Measurements from ENCODE around the gene COL9A3.

COL9A3 gene

DNA sequence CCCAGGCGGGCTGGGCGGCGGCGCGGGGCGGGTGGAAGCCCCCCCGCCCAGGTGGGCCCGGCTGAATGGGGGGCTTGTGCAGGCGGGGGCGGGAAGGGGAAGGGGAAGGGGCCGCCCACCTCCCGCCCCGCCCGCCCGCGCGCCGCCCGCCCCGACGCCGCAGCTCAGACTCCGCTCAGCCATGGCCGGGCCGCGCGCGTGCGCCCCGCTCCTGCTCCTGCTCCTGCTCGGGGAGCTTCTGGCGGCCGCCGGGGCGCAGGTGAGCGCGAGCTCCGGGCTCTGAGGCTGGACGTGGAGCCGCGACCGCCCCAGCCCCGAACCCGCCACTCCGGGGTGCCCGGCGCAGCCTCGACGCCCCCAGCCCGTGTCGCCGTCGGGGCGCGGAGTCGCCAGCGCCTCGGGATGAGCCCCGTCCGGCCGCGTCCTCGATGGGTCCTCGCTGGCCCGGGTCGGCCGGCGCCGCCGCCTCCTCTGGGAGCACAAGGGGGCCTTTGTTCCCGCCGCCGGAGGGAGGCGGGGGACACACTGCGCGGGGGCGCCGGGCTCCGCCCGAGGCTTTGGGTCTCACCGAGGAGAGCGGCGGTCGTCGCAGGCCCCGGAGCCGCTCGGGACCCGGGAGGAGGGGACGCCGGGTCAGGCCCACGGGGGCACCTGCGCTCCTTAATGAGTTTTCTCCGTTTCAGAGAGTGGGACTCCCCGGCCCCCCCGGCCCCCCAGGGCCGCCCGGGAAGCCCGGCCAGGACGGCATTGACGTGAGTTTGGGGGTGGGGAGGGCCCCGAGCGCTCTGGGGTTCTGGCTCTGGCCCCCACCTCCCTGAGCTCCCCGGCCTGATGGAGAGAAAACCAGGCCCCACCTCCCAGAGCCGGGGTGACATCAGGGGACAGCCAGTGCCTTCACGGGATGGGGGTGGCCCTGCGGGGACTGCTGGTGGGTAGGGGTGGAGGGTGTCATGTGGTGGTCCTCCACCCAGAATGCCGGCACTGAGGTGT is at the start of gene COL9A3:
TSS of gene COL9A3 (plus strand) at position 167 of the 990 bp plus-strand sequence. CDS start at position 182, 15 bp downstream.
- DNase-seq, result no peak

DNA sequence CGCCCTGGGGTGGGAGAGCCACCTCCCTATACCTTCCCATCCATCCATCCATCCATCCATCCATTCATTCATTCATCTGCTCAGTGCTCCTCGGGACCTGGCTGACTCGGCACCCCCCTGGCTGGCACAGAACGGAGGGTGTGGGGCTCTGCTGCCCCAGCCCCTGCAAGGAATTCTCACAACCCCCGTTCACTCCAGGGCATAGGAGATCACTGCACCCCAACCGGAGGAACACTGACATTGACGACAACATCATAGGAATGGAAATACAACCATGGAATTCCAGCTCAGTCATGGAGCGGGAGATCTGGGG is 48.7 kb upstream of the COL9A3 start:
- DNase-seq, result no peak

DNA sequence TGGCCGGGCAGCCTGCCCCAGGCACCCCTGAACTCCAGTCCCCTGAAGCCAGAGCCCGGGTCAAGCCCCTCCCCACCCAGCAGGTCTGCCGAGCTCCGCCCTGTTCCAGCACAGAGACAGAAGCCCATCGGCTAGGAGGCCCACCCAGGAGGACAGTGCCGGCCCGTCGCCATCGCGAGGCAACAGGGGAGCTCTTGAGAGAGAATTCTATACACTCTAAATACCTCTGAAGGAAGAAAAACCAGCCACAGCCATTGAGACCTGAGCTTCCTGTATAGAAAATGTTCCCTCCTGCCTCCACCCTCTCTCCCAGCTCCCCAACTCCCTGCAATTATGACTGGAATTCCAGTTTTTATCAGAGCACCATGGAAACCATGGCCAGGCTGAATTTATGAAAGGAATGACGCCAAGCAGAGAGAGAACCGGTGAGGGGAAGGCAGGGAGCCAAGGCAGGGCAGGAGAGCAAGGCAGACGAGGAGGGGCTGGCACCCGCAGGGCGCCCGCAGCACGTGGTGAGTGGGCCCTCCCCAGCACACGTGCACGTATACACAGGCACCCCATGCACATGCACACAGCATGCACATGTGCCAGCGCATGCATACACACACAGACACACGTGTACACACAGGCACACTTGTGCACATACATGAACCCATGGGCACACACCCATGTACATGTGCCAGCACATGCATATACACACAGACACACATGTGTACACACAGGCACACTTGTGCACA is 48.1 kb upstream of the COL9A3 start:
- DNase-seq, result no peak

DNA sequence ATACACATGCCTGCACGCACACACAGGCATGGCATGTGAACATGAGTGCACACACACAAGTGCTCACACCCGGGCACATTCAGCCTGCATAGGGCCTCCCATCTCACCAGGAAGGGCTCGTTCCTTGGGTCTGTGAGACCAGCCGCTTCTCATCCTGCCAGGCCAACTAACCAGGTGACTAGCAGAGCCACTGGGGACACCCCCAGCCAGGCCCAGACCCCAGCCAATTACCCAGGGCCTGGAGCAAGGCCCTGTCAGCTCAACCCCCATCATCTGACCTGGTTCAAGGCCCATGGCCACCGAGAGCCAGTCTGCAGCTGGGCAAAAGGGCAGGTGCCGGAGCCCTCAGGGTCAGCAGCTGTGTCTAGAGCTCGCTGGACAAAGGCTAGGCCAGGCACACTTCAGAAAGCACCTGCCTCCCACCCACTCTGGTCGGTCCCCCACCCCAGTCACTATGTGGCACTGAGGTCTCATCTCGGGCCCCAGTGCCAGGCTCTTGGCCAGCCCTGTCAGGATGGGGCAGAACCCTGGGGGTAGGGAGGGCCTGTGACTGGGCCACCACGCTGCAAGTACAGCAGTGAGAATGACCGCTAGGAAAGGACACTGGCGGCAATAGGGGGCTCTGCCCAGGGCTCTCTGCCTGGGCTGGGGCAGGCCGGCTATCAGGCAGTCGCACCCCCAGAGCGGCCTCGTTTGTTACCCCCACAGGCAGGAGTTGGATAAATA is 47.3 kb upstream of the COL9A3 start:
- DNase-seq, result no peak

DNA sequence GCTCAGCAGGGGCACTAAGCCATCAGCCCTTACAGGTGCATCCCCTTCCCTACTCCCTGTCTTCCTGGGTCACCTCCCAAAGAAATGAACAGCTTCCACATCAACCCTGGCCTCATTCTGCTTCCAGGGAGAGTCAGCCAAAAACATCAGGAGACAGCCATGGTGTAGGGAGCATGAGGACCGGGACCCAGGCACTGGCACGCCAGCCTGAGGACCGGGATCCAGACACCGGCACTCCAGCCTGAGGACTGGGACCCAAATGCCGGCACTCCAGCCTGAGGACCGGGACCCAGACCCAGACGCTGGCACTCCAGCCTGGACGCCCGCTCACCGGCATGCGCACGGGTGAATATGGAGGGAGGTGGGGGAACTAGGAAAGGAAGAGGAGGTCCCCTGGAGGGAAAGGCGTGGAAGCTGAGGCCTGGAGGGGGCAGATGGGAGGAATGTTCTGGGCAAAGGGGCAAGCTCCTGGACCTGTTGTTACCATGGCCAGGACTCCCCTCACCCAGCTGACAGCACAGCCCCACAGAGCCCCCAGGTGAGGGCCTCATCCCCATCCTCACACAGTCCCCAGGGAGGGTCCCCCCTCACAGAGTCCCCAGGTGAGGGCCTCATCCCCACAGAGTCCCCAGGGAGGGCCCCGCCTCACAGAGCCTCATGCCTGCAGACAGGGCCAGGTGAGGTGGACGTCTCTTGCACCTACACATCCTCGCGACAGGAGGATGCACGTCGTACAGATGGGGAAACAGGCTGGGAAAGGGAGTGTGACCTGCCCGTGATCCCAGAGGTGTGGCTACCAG is 46.5 kb upstream of the COL9A3 start:
- DNase-seq, result no peak

DNA sequence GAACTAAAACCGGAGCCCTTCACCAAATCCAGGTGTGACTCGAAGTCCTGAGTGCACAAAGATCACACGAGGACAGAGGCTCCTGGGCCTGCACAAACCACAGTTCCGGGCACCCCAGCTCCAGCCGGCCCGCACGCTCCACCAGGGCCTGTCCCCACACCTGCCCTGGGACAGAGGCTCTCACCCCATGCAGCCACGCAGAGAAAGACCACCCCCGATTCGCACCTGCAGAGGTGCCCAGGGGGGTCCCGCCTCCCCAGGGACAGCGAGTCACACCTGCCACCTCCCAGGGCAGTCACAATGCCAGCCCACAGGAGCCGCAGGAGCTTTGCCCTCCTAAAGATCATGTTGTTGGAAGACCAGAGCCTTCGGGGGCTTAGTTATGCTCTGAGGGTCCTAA is 45.9 kb upstream of the COL9A3 start:
- DNase-seq, result no peak

DNA sequence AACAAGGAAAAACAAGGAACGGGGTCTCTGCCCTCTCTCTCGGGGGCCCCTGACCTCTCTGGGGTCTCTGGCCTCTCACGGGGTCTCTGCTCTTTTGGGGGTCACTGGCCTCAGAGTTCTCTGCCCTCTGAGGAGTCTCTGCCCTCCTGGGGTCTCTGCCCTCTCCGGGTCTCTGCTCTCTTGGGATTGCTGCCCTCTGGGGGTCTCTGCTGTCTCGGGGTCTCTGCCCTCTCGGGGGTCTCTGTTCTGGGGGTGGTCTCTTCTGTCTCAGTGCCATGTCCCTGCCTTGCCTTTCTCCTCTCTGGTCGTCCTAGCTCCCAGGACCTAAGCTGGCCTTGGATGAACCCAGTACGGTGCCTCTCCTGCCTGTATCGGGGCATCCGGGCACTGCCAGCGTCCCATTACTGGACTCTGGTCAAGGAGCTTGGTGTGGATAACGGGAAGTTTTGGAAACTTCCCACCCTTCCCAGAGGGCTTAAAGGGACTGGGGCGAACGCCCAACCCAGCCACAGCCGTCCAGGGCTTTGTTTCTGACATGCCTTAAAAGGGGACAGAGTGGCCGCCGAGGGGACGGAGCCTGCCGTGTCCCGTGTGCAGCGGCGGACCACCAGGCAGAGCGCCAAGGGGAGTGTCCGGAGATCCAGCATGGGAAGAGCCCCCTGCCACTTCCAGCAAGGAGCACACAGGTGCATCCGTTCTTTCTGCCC is 45.3 kb upstream of the COL9A3 start:
- no peak for DNase-seq

DNA sequence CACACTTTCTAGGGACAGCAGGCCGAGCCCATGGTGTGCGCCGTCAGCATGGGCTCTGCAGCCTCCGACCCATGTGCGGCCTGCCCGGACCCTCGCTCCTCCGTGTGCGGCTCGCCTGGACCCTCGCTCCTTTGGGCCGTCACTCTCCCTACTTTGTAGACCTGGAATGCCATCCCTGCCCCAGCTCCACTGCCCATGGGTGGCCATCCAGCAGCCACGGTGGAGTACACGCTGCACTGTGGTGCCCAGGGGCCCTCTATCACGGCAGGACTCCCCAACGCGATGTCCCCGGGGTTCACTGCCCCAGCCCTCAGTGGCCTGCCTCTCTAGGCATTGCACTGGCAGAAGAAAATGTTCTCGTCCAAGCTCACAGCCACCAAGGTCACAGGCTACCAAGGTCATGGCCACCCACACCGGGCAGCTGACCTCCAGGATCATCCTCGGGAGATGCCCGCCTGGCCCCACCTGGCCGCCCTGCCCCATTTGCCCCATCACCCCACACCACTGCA is 44.7 kb upstream of the COL9A3 start:
- no peak for DNase-seq

DNA sequence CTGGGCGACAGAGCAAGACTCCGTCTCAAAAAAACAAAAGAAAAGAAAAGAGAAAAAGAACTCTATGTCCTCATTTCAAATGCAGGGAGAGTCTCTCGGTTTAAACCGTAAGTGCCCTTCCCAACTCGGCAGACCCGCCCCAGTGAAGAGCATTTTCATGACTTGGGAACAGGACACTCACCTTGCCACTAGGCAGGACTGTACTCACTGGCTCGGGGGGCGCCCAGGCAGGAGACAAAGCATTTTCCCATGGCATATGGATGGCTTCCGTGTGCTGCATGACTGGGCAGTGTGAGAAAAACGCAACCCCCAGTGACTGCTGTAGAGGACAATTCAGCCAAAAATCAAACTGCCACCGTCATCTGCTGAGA is 44.2 kb upstream of the COL9A3 start:
- no peak for DNase-seq

DNA sequence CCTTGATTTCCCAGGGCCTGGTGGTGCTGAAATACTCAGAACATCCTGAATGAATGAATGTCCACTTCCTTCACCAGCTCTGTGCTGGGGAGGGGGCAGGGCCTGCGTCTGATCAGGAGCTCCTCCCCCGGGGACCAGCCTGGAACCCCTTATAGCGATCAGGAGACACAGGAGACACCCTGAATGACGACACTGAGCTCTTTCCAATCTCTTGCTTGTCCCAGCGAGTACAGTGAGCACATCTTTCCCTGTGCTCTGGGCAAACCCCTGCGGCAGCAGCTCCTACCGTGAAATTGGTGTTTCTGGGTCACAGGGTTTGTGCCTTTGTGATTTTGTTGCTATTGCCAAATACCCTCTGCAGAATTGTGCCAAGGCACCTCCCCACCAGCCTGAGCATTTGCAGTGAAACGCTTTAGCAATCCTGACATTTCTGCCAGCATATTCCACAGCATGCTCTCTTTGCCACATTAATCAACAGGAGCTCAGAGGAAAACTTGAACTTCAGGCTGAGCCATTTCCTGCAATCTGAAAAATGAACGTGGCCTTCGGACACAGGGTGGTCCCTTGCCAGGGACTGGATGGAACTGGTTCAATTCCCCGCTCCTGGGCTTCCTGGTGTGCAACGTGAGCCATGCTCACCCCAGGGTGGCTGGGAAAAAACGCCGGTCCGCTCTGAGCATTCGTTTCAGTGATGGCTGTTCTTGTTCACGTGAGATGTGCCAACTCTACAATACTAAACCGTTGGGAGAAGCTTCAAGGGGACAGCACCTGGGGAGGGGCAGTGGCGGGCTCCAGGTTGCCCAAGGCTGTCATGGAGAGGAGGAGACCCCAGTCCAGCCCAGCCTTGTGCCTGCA is 43.6 kb upstream of the COL9A3 start:
- peak; percentile 22 for DNase-seq

DNA sequence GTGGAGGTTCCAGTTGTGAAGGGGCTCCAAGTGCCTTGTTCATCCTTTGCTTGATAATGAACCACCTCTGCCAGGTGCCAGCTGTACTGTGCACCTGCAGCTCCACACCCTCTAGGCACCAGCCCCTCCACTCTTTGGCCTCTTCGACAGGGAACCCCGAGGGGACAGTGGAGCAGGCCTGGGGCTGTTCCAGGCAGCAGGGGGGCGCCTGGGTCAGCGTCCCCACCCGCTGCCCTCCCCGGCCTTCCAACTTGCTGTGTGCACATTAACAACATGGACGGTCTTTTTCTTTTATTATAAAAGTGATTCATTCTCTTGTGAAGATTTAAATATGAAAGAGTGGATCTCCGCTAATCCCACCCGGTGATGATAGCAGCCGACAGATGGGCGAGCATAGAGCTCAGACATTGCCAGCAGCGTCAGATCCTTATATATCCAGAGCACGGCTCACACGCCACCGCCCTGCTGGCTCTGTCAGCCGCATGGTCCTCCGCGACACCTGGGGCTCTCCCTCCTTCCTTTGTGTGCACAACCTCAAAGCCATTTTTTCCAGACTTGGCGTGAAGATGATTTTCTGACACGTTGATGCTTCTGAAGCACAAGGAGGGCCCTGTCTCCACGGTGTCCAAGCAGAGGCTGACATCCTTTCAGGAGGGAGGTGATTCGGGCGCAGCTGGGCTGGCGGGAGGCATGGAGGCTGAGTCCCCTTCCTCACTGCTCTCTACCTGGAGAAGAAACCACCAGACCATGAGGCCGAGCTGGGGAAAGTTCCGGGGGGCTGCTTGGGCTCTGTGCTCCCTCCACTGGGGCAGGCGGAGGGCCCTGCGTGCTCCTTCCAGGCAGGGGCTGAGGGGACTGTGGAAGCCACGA is 42.8 kb upstream of the COL9A3 start:
- DNase-seq, result no peak

DNA sequence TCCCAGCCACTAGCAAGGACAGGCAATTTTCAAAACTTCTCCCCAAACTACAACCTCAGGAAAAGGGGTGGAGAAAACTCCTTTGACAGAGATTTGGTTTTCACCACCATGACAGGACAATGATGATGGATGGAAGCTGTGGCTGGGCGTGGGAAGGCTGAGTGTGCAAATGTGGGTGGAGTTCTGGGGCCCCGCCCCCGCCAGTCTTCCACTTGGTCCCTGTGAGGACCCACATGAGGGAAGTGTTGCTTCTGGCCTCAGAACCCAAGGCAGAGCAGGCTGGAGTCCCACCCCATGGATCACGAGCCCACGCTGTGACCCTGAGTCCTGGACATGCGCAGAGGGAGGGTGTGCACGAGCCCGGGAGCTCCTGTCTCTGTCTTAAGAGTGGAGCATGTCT is 42.1 kb upstream of the COL9A3 start:
- DNase-seq, result peak; percentile 46

DNA sequence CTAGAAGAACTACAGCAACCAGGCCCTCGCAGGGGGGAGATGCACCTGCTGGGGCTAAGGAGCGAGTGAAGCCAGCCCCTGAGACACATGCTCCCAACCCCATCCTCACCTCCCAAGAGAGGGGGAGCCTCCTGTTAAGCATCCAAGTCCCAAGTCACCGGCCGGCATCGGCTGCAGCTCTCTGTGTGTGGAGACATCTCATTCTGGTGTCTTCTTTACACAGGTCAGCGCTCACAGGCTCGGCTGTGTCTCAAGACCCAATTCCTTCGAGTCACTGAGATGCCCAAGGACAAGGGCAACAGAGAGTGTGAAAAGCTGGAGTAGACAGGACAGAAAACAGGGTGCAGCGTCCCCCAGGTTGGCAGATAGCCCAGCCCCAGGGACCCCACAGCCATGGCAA is 41.6 kb upstream of the COL9A3 start:
- no peak for DNase-seq

DNA sequence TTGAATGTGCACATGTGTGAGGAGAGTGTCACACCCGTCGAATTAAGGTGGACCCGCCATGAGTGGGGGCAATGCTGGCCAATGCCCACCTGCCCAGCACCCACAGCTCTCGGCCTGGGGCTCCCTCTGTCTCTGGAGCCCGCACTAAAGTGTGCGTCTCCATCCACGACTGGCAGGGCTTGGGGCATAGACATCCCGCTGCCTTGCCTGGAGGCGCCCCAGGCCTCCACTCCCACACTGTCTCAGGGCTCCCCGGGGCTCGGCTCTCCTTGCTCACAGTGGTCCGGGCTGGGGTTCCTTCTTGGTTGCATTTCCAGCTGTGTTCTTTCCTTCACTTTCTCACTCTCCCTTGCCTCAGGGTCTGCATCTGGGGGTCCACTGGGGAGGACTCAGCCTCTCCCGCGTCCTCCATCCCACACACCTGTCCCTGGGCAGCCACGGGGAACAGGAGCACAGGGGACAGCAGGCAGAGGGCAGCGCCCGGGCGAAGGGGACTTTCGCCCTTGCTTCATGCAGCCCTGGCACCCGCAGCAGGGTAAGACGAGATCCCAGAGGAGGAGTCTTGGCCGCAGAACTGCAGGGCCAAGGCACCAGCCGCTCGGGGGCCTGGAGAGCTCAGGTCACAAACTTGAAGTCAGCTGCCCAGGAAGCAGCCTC is 40.7 kb upstream of the COL9A3 start:
- DNase-seq, result no peak

DNA sequence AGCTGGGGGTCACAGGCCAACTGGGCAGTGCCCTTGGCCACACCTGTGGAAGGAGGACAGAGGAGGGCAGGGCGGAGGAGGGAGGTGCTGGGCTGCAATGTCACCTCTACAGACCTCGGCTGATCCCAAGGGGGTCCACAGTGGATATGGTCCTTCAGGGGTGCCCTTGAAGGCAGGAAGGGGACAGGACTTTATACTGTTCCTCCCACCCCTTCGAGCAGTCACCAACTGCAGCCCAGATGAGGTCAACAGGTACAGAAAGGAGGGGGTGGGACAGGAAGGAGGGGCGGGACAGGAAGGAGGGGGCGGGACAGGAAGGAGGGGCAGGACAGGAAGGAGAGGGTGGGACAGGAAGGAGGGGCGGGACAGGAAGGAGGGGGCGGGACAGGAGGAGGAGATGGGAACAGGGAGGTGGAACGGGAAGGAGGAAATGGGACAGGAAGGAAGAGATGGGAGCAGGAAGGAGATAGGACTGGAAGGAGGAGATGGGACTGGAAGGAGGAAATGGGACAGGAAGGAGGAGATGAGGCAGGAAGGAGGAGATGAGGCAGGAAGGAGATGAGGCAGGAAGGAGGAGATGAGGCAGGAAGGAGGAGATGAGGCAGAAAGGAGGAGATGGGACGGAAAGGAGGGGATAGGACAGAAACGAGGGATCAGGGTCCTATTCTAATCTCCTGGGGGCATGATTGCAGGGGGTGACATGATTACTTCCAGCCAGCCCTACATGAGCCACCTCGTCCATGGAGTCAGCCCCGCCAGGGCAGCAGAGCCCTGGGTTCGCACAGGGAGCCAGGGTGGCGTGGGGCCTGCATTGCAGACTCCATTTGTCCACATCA is 39.9 kb upstream of the COL9A3 start:
- DNase-seq, result no peak

DNA sequence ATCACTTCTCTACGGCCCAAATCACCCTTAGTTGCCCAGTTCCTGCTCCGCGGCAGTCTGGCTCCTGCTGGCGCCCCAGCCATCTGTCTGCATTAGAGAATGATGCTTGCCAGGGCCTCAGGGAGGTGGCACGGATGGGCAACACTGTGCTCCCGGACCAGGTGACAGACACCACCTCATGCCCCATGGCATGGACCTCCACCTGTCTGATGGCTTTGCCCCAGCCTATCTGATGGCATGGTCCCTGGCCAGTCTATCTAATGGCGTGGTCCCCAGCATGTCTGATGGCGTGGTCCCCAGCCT is 39.4 kb upstream of the COL9A3 start:
- no peak for DNase-seq

DNA sequence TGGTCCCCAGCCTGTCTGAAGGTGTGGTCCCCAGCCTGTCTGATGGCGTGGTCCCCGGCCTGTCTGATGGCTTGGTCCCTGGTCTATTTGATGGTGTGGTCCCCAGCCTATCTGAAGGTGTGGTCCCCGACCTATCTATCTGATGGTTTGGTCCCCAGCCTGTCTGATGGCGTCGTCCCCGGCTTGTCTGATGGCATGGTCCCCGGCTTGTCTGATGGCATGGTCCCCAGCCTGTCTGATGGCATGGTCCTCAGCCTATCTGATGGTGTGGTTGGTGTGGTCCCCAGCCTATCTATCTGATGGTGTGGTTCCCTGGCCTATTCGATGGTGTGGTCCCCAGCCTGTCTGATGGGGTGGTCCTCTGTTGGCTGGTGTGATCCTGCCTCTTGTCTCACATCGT is 38.8 kb upstream of the COL9A3 start:
- no peak for DNase-seq

DNA sequence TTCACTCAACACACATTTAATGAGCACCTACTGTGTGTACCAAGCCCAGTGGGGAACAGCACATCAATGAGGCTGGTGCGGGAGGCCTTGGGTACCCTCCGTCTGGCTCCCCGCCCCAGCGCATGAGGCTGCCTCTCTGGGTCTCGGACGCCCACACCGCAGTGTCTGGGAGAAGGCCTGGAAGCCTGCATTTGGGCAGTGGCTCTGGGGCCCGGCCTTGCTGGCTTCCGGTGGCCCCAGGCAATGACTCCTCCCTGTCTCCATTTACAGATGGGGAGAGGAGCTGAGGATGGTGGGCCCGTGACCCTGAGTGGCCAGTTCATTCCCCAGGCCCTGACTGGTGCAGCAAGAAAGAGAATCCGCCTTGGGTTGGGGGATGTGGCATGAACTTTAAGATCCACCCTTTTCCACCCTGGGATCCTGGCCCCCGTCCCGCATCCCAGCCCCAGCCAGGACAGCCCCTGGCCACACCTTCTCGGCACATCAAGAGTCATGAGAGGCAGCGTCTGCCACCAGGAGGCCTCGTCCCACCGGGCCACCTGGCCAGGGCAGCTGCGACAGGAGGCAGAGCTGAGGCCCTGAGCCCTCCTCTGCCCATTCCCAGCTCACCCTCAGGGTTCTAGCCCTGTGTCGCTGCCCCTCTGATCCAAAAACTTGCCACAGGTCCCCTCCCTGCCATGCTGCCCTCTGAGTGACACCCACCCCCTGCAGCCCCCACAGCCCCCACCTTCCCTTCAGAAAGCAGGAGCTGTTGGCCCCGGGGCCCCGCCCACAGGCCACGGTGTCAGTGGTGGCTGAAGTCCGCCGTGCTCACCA is 38.0 kb upstream of the COL9A3 start:
- no peak for DNase-seq

All from inflammatory macrophage treated with lipopolysaccharide for 4 hours (primary cell).